Measurements from ENCODE around the gene KRTAP10-2.
"Not testable (repeated sequence)": the region's sequence is repeated elsewhere in the genome, so short reads cannot be mapped to it uniquely, and the experiment has no call there.

The KRTAP10-2 gene

DNA sequence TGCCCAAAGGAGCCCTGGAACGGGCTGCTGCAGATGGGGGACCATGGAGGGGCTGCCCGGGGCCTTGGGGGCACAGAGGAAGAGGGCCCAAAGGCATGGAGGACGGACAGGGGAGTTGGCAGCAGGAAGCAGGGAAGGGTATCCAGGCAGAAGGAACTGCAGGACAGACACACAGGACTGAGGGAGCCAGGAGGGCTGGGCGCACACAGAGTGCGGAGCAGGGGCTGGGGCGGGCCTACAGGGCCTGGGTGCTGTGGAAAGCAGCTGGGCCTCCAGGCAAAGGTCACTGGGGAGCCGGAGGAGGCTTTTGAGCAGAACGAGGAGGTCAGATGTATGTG is 39.4 kb downstream of the KRTAP10-2 start:
- DNase-seq, result no peak

DNA sequence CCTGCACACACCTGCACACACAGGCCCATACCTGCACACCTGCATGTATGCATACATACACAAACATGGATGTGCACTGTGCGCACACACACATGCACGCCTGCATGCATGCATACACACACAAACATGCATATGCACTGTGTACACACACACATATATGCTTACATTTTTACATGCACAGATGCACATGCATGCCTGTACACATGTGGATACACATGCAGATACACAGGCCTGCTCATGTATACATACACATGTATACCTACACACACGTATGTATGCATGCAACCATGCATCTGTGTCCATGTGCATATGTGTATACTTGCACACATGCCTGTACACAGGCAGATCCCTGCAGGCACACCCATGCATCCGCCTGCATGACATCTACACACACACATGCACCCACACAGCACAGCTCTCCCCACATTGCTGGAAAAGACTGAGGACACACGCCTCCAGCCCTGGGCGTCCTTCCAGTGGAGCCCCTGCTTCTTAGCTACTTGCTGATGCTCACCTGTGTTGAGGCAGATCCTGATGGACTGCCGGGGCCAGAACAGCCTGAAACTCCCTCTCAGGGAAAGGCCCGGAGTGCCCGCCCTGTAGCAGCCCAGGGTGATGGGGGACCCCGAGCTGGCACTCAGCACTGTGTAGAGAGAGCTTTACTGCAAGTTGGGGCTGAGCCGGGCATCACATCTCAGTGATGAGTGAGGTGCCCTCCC is 39.9 kb downstream of the KRTAP10-2 start:
- no peak for DNase-seq

DNA sequence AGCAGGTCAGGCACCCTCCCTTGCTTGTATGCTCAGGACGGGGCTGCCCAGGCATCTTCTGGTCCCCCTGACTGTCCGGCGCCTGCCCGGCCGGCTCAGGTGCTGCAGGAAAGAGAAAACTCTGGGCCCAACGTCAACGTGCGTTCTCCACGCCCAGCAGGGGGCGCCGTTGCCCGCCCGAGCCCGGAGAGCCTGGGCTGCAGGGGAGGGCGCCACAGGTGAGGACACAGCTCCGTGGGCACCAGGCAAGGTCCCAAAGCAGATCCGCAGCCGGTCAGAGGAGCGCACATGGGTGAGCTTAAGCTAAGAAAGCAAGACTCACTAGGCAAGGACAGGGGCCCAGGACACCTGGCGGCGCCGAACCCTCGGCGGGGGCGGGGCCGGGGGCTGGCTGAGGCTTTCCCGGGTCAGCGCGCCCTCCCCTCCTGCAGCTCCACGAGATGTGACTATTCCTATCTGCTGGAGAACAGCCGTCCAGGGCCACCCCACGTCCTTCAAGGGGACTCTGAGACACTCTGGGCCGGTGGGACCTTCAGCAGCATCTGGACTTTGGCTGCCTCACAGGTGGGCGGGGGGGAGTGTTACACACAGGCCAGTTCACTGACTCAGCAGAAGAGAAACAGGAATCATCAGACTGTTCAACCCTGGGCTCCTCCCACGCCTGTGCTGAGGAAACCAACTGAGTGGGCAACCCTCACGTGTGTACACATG is 40.6 kb downstream of the KRTAP10-2 start:
- no peak for DNase-seq

DNA sequence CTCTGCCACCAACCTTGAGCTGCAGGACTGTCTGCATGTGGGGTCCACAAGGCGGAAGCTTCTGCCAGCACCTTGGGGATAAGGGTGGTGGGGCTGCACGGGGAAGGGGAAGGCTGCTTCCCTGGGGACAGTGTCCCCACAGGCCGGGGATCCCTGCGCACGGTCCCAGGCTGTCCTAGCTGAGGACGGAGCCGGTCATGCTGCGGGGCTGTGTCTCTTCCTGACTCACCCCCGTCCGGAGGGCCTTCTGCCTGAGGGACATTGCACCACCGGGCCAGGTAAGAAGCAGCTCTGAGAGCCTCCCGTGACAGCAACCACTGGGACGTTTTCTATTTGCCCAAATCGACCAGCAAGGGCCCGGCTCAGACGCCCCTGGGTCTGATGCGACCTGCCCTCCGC is 41.2 kb downstream of the KRTAP10-2 start:
- no peak for DNase-seq

DNA sequence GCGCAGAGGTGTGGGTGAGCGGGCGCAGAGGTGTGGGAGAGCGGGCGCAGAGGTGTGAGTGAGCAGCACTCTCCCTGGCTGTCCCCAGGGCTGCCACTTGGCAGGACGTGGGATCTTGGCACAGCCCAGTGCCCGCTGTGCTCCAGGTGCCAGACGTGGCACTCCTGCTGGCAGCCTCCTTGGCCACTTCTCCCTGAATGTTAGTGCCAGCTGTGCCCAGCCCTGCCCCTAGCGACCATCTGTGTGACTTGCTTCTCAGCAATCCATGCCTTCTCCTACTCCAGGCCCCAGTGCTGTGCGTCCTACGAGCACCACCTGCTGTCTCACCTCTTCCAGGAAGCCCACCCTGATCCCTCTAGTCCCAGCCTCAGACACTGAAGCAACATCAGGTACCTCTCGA is 41.8 kb downstream of the KRTAP10-2 start:
- peak; percentile 86 for DNase-seq

DNA sequence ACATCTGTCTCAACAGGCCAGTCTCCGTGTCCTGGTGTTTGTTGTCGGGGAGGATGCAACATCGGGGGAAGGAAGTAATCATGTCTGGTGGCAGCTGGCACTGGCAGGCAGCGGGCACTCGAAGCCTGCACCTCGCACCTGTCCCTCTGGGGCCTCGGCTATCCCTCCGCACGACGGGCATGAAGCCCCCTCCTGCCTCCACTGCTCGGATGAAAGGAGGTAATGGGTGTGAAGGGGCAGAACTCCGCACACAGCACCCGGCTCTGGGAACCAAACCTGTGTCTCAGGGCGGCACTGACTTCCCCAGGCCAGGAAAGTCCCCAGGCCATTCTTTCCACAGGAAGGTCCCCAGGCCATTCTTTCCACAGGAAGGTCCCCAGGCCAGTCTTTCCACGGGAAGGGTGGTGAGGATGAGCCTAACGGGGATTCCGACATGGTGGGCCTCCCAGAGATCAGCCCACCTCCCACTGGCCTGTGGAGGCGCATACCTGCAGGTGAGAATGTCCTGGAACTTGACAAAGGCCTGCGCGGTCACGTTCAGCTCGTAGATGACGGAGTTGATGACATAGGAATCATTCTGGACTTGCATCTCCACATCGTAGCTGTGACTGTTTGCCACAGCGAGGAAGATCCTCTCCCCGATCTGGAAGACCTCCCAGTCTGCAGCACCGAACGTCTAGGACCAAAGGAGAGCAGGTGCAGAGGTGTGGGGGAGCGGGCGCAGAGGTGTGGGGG is 42.4 kb downstream of the KRTAP10-2 start:
- DNase-seq, result no peak

DNA sequence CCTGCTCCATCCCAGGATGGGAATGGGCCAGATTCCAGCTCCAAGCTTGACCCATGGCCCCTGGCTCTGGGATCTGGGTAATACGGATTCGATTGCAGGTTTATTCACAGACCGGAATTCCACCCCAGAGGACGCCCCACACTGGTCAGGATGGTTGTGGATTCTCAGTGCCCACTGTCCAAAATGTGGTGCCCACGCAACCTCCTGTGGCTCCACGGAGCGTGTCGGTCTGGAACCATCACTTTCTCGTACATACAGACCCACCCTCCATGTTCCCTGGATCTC is 42.9 kb downstream of the KRTAP10-2 start:
- DNase-seq, result no peak

DNA sequence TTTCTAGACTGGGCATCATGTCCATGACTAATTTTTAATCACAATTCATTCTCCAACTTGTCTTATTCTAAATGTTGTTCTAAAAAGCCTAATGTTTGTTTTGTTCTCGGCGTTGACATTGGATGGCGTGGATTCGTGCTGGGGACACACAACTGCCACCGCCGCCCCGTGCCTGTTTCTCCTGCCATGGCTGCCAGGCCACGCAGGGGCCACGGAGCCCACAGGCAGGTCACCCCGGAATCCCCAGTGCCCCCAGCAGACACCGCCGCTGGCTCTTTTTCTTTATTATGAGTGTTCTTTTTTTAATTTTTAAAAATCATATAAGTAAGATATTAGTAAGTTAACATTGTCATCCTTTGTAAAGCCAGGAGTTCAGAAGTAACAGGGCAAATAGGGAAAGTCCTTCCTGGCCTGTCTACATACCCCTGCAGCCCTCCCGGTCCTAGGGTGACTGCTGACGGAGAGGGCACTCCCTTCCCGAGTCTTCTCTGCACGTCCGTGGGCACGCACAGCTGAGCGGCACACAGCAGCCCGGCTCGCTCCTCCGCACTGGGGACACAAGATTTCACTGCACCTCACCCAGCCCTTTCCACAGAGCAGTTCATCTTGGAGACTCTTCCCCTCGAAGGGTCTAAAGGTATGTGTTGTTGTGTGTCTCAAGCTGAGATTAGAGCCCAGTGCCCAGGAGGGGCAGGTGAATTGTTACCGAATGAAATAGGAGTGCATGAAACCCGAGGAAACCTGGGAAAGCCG is 43.5 kb downstream of the KRTAP10-2 start:
- DNase-seq, result no peak

DNA sequence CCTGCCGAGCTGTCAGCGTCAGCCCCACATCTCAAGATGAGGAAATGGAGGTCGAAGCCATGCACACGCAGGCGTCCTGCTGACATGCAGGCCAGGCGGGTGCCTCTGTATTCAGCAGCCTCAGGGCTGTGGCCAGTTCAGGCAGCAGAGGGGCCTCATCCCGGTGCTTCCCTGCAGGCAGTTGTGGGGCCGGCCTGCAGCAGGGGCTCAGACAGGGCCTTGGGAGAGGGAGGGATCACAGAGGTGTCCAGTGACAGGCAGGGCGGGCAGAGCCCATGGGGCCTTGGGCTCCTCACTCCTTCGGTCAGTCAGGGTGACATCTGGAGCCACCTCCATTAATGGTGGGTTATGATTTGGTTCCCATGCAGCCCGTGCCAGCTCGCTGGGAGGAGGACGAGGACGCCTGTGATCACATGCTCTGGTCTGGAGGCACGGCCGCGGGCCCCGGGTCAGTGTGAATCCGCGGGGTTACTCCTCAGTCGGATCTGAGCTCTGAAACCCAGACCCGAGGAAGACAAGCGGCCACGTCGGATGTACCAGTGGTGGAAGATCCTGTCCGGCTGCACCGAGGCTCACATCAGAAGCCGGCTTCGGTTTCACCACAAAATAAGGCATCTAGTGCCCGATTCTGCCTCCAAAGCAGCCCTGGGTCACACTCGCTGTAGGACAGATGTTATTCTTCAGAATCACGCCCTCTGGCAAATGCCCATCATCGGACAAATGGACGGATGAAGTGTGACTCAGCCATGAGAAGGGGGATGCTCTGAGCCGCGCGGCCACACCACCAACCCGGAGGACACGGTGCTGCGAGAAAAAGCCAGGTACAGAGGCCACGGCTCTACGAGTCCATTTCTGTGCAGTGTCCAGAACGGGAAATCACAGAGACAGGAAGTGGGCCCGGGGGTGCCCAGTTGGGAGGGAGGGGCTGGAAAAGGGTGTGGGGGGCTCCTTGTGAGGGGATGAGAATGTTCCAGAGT is 44.7 kb downstream of the KRTAP10-2 start:
- no peak for DNase-seq

DNA sequence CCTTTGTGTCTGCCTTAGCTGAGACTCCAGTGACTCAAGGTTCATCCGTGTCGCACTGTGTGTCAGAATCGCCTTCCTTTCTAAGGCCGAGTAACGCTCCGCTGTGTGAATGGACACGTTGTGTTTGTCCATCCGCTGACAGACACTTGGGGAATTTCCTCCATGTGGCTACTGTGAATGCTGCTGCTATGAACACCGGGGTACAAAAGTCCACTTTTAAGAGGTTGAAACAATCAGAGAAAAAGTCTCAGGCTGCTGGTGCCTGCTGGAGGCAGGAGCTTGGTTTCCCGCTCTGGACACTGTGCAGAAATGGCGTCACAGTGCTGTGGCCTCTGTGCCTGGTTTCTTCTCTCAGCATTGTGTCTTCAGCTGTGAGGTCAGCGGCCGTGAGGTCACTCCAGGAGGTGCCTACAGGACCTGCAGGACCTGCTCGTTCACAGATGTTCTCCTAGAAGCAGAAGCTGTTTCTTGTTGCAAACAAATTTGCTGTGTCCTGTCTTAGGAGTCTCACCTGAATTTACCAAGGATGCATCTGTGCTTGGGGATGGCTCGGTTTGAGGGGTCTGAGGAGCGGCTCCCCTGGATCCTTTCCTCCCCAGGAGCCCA is 45.5 kb downstream of the KRTAP10-2 start:
- DNase-seq, result no peak

DNA sequence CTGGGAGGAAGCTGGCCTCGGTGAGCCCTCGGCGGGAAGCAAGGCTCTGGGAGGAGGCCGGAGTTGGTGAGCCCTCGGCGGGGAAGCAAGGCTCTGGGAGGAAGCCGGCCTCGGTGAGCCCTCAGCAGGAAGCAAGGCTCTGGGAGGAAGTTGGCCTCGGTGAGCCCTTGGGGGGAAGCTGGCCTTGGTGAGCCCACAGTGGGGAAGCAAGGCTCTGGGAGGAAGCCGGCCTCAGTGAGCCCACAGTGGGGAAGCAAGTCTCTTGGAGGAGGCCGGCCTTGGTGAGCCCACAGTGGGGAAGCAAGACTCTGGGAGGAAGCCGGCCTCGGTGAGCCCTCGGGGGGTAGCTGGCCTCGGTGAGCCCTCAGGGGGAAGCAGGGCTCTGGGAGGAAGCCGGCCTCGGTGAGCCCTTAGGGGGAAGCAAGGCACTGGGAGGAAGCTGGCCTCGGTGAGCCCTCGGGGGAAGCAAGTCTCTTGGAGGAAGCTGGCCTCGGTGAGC is 47.4 kb downstream of the KRTAP10-2 start:
- no peak for DNase-seq

DNA sequence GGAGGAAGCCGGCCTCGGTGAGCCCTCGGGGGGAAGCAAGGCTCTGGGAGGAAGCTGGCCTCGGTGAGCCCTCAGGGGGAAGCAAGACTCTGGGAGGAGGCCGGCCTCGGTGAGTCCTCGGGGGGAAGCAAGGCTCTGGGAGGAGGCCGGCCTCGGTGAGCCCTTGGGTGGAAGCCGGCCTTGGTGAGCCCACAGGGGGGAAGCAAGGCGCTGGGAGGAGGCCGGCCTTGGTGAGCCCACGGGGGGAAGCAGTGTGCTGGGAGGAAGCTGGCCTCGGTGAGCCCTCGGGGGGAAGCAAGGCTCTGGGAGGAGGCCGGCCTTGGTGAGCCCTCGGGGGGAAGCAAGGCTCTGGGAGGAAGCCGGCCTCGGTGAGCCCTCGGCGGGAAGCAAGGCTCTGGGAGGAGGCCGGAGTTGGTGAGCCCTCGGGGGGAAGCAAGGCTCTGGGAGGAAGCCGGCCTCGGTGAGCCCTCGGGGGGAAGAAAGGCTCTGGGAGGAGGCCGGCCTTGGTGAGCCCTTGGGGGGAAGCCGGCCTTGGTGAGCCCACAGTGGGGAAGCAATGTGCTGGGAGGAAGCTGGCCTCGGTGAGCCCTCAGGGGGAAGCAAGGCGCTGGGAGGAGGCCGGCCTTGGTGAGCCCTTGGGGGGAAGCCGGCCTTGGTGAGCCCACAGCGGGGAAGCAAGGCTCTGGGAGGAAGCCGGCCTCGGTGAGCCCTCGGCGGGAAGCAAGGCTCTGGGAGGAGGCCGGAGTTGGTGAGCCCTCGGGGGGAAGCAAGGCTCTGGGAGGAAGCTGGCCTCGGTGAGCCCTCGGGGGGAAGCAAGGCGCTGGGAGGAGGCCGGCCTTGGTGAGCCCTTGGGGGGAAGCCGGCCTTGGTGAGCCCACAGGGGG is 48.1 kb downstream of the KRTAP10-2 start:
- DNase-seq, result not testable (repeated sequence)

DNA sequence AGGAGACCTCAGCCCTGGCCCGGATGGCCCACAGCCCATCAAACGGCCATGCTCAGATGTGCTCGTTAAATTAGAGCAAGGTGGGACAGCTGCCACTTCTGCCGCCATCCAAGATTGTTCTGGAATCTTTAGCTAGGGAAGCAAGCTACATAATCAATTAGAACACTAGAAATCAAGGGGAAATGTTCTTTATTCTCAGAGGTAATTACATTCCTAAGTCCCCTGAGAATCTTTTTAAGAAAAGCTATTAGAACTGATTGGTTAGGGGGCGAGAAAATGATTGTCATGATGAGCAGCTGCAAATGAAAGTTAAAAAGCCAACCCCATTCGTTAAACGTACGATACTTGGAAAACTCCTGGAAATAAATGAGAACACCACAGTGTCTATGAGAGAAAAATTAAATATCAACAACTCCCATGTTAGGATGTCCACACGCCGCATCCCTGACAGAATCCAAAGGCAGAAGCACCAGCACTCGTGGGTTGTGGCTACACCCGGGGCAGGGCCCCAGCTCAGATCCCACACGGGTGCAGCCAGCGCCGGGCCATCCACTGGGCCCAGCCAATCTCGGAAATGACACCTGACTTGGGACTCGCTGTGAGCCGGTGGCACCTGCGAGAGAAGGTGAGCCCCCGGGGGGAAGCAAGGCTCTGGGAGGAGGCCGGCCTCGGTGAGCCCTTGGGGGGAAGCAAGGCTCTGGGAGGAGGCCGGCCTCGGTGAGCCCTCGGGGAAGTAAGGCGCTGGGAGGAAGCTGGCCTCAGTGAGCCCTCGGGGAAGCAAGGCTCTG is 48.9 kb downstream of the KRTAP10-2 start:
- DNase-seq, result no peak
